Measurements from ENCODE around the gene SEZ6L. TPM values are rescaled to one million over a fixed set of nuclear protein-coding genes. Genes with fewer than 3 reads are reported as not detected.
"Not testable (repeated sequence)": the region's sequence is repeated elsewhere in the genome, so short reads cannot be mapped to it uniquely, and the experiment has no call there.

Gene SEZ6L
- polyA plus RNA-seq, 4 donors: 0.17 to 0.39 (median 0.26) TPM

- no peak for DNase-seq (ENCODE audit: low read depth in 4 of 4, low spot score in 2 of 4)
Measured at GRCh38 chr22:26374391-26375026, 205.2 kb downstream of the SEZ6L start.

GRCh38 chr22:26377170-26377830 lies 208.0 kb downstream of the SEZ6L start:
- DNase-seq (ENCODE audit: low read depth in 4 of 4, low spot score in 2 of 4): no peak

- no peak for DNase-seq (ENCODE audit: low read depth in 4 of 4, low spot score in 2 of 4)
Measured at GRCh38 chr22:26380072-26380830, 211.0 kb downstream of the SEZ6L start.

- DNase-seq (ENCODE audit: low read depth in 4 of 4, low spot score in 2 of 4): no peak
Measured at GRCh38 chr22:26382782-26383181, 213.5 kb downstream of the SEZ6L start.

- no peak for DNase-seq (ENCODE audit: low read depth in 4 of 4, low spot score in 2 of 4)
Measured at GRCh38 chr22:26383968-26384556, 214.8 kb downstream of the SEZ6L start.

- DNase-seq (ENCODE audit: low read depth in 4 of 4, low spot score in 2 of 4): no peak
Measured at GRCh38 chr22:26385164-26385563, 215.9 kb downstream of the SEZ6L start.

- DNase-seq (ENCODE audit: low read depth in 4 of 4, low spot score in 2 of 4): no peak
Measured at GRCh38 chr22:26389125-26389524, 219.9 kb downstream of the SEZ6L start.

- DNase-seq (ENCODE audit: low read depth in 4 of 4, low spot score in 2 of 4): no peak
Measured at GRCh38 chr22:26391091-26391490, 221.8 kb downstream of the SEZ6L start.

- DNase-seq (ENCODE audit: low read depth in 4 of 4, low spot score in 2 of 4): no peak
Measured at GRCh38 chr22:26391623-26392022, 222.4 kb downstream of the SEZ6L start.

- DNase-seq (ENCODE audit: low read depth in 4 of 4, low spot score in 2 of 4): no peak
Measured at GRCh38 chr22:26393929-26394328, 224.7 kb downstream of the SEZ6L start.

- DNase-seq (ENCODE audit: low read depth in 4 of 4, low spot score in 2 of 4): peak in 1 of 4 donors; percentile 24
Measured at GRCh38 chr22:26394777-26395176, 225.5 kb downstream of the SEZ6L start.

GRCh38 chr22:26395926-26396325 lies 226.7 kb downstream of the SEZ6L start:
- DNase-seq (ENCODE audit: low read depth in 4 of 4, low spot score in 2 of 4): no peak

GRCh38 chr22:26398741-26399153 lies 229.5 kb downstream of the SEZ6L start:
- DNase-seq (ENCODE audit: low read depth in 4 of 4, low spot score in 2 of 4): peak in 1 of 4 donors; percentile 44

- no peak for DNase-seq (ENCODE audit: low read depth in 4 of 4, low spot score in 2 of 4)
Measured at GRCh38 chr22:26399289-26399688, 230.0 kb downstream of the SEZ6L start.

- DNase-seq (ENCODE audit: low read depth in 4 of 4, low spot score in 2 of 4): no peak
Measured at GRCh38 chr22:26401726-26402125, 232.5 kb downstream of the SEZ6L start.

- DNase-seq (ENCODE audit: low read depth in 4 of 4, low spot score in 2 of 4): no peak
Measured at GRCh38 chr22:26404851-26405421, 235.7 kb downstream of the SEZ6L start.

GRCh38 chr22:26406118-26406517 lies 236.9 kb downstream of the SEZ6L start:
- no peak for DNase-seq (ENCODE audit: low read depth in 4 of 4, low spot score in 2 of 4)

GRCh38 chr22:26408562-26409220 lies 239.4 kb downstream of the SEZ6L start:
- DNase-seq (ENCODE audit: low read depth in 4 of 4, low spot score in 2 of 4): not testable (repeated sequence)

- DNase-seq (ENCODE audit: low read depth in 4 of 4, low spot score in 2 of 4): no peak
Measured at GRCh38 chr22:26409719-26410335, 240.6 kb downstream of the SEZ6L start.

GRCh38 chr22:26410386-26410785 lies 241.1 kb downstream of the SEZ6L start:
- no peak for DNase-seq (ENCODE audit: low read depth in 4 of 4, low spot score in 2 of 4)
